OCI-LY1 (cell line): ENCODE results near the gene SPINK6.

Source experiments
- H2AFZ ChIP-seq: fragments of 200-600 bp; sonication (generic), shearing (Covaris generic); 2 replicates; pipeline ENCODE4 v1.6.0; 2014; ENCODE audit warnings: antibody characterized with exemption, mild to moderate bottlenecking, low read length
- H3F3A ChIP-seq: fragments of 200-600 bp; sonication (generic), shearing (Covaris generic); 2 replicates; pipeline ENCODE4 v1.6.0; 2014; ENCODE audit warnings: mild to moderate bottlenecking, antibody characterized with exemption, low read length, moderate library complexity; ENCODE audit not compliant: insufficient read depth
- H3K27ac ChIP-seq: fragments of 200-600 bp; sonication (generic); 2 replicates; pipeline ENCODE4 v1.5.1; 2014; ENCODE audit warnings: low read length, mixed run types, mild to moderate bottlenecking, low read depth; ENCODE audit not compliant: poor library complexity, severe bottlenecking
- H3K27me3 ChIP-seq: fragments of 200-600 bp; sonication (generic); 2 replicates; pipeline ENCODE4 v1.6.0; 2014; ENCODE audit warnings: antibody characterized with exemption, mild to moderate bottlenecking, low read length, moderate library complexity; ENCODE audit not compliant: insufficient read depth
- H3K36me3 ChIP-seq: fragments of 200-600 bp; sonication (generic); 2 replicates; pipeline ENCODE4 v1.6.1; 2014; ENCODE audit warnings: mild to moderate bottlenecking, antibody characterized with exemption, low read length, moderate library complexity, mixed read lengths; ENCODE audit not compliant: insufficient read depth
- H3K4me1 ChIP-seq: fragments of 200-600 bp; sonication (generic); 2 replicates; pipeline ENCODE4 v1.5.1; 2014; ENCODE audit warnings: mild to moderate bottlenecking, low read length, moderate library complexity; ENCODE audit not compliant: insufficient read depth, severe bottlenecking
- H3K4me2 ChIP-seq: fragments of 200-600 bp; sonication (generic), shearing (Covaris generic); 2 replicates; pipeline ENCODE4 v1.6.1; 2014; ENCODE audit warnings: low read length
- H3K4me3 ChIP-seq: fragments of 200-600 bp; sonication (generic); 2 replicates; pipeline ENCODE4 v1.5.1; 2014; ENCODE audit warnings: low read length, low read depth, mild to moderate bottlenecking, mixed read lengths; ENCODE audit not compliant: poor library complexity, severe bottlenecking
- H3K79me2 ChIP-seq: fragments of 200-600 bp; shearing (Covaris generic); 2 replicates; pipeline ENCODE4 v1.6.1; 2016; ENCODE audit warnings: mixed run types, low read length, mixed read lengths; ENCODE audit not compliant: insufficient read depth
- H3K9ac ChIP-seq: fragments of 200-600 bp; sonication (generic), shearing (Covaris generic); 2 replicates; pipeline ENCODE4 v1.6.1; 2014; ENCODE audit warnings: mild to moderate bottlenecking, low read length, mixed read lengths
- H3K9me2 ChIP-seq: fragments of 200-600 bp; sonication (generic), shearing (Covaris generic); 2 replicates; pipeline ENCODE4 v1.6.1; 2014; ENCODE audit warnings: low read depth, mild to moderate bottlenecking, low read length, mixed read lengths
- H3K9me3 ChIP-seq: fragments of 200-600 bp; shearing (Covaris generic); 2 replicates; pipeline ENCODE4 v1.6.1; 2014; ENCODE audit warnings: low read length, mixed read lengths
- H4K20me1 ChIP-seq: fragments of 200-600 bp; sonication (generic), shearing (Covaris generic); 2 replicates; pipeline ENCODE4 v1.6.0; 2016; ENCODE audit warnings: mild to moderate bottlenecking, low read length; ENCODE audit not compliant: insufficient read depth
- CTCF ChIP-seq: fragments of 200-600 bp; sonication (generic), shearing (Covaris generic); IDR thresholded peaks from 2 replicates; pipeline ENCODE4 v1.5.1; 2017; ENCODE audit warnings: mild to moderate bottlenecking, antibody characterized with exemption, low read length, moderate library complexity, mixed read lengths
- EZH2 ChIP-seq: fragments of 200-600 bp; sonication (generic), shearing (Covaris generic); IDR thresholded peaks from 2 replicates; pipeline ENCODE4 v1.8.0; 2017; ENCODE audit warnings: borderline replicate concordance, mixed run types, mild to moderate bottlenecking, antibody characterized with exemption, low read length, moderate library complexity, mixed read lengths

SPINK6 gene

GRCh38 chr5:148193202-148193601, 9.6 kb upstream of the SPINK6 start:
- Histone ChIP-seq H3K9me3 (no peaks in the 10 kb centered on the region), H3K79me2 (no peaks in the 10 kb centered on the region), H3K4me1 (no peaks in the 10 kb centered on the region)

DNA sequence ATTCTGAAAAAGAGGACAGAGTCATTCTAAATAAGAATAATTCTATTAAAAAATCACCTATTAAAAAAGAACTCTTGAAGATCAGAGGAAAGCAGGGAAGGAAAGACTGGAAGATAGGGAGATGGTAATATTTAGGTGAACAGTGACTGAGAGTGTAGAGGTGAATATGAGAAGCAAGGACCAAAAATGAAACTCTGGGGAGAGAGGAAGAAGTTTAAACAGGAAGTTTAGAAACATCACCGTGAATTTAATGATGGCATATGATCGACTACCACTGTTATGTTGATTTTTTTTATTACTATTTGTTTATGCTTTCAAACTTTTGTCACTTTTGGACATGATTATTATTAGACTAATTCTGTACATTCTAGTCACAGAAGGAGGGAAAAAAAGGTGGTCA, 1.7 kb upstream of the SPINK6 start:
- Histone ChIP-seq H3K27me3 (no peaks in the 10 kb centered on the region), H3K79me2 (no peaks in the 10 kb centered on the region), H3K4me3 (no peak overlapping the region), H4K20me1 (no peaks in the 10 kb centered on the region), H3K27ac (no peak overlapping the region), H3K4me1 (no peaks in the 10 kb centered on the region), H3K9ac (no peak overlapping the region), H3K9me2 (no peaks in the 10 kb centered on the region), H3K9me3 (no peaks in the 10 kb centered on the region), H3K4me2 (no peak overlapping the region), H2AFZ (no peak overlapping the region), H3K36me3 (no peaks in the 10 kb centered on the region), H3F3A (no peaks in the 10 kb centered on the region)
- no peak for TF ChIP-seq EZH2
- TF ChIP-seq CTCF, result no peak

More at GRCh38 chr5:148193202-148193601, 9.6 kb upstream of the SPINK6 start:
- Histone ChIP-seq H3F3A (no peaks in the 10 kb centered on the region), H3K4me2 (no peak overlapping the region), H3K4me3 (no peak overlapping the region), H3K9ac (no peak overlapping the region), H2AFZ (no peak overlapping the region), H3K36me3 (no peaks in the 10 kb centered on the region), H3K9me2 (no peaks in the 10 kb centered on the region), H3K27me3 (no peaks in the 10 kb centered on the region), H3K27ac (no peak overlapping the region), H4K20me1 (no peaks in the 10 kb centered on the region)
- no peak for TF ChIP-seq EZH2

- no peaks in the 10 kb centered on the region for H3F3A ChIP-seq
- H3K4me3 ChIP-seq, result no peak overlapping the region
- no peak overlapping the region for H2AFZ ChIP-seq
- H3K79me2 ChIP-seq, result no peaks in the 10 kb centered on the region
- H4K20me1 ChIP-seq, result no peaks in the 10 kb centered on the region
- no peaks in the 10 kb centered on the region for H3K9me2 ChIP-seq
- TF ChIP-seq EZH2 (no peak), CTCF (no peak)
- no peaks in the 10 kb centered on the region for H3K36me3 ChIP-seq
- no peak overlapping the region for H3K27ac ChIP-seq
- no peaks in the 10 kb centered on the region for H3K27me3 ChIP-seq
- no peak overlapping the region for H3K9ac ChIP-seq
- H3K9me3 ChIP-seq, result no peaks in the 10 kb centered on the region
- H3K4me2 ChIP-seq, result no peak overlapping the region
- H3K4me1 ChIP-seq, result no peaks in the 10 kb centered on the region
Observed at GRCh38 chr5:148205044-148205806, 2.4 kb downstream of the SPINK6 start.

GRCh38 chr5:148205865-148206264, 3.0 kb downstream of the SPINK6 start:
- Histone ChIP-seq H3K9me3 (no peaks in the 10 kb centered on the region), H4K20me1 (no peaks in the 10 kb centered on the region), H3K79me2 (no peaks in the 10 kb centered on the region), H3K27me3 (no peaks in the 10 kb centered on the region), H3K27ac (no peak overlapping the region), H3K4me3 (no peak overlapping the region), H2AFZ (no peak overlapping the region), H3K4me1 (no peaks in the 10 kb centered on the region), H3K36me3 (no peaks in the 10 kb centered on the region), H3K9ac (no peak overlapping the region), H3K9me2 (no peaks in the 10 kb centered on the region), H3K4me2 (no peak overlapping the region), H3F3A (no peaks in the 10 kb centered on the region)
- TF ChIP-seq CTCF, result no peak
- TF ChIP-seq EZH2, result no peak
